Left colon (tissue), 2 donors: ENCODE measurements around the gene EFNA5. TPM values are rescaled to one million over a fixed set of nuclear protein-coding genes. Genes with fewer than 3 reads are reported as not detected.

Source experiments
- ATAC-seq: fragments of 200-7000 bp; cut with Tn5 transposase; one replicate; pipeline ENCODE4 v1.9.1; 2020; ENCODE audit warnings: mild to moderate bottlenecking, moderate library complexity
- DNase-seq, 2 donors: peaks; one replicate each; pipeline ENCODE4 v3.0.0-alpha.2; 2020
- intact Hi-C, 2 donors: fragments of 100-400 bp; cut with DNase I in 1 of 2; cut with micrococcal nuclease in 1 of 2; formaldehyde crosslinking; loops; one replicate each; pipeline versions ENCODE4 v1.11.2 to v1.14.0; 2022; cut with DNase I, micrococcal nuclease
- total RNA-seq, 2 donors: library from RNA; stranded (reverse); fragmentation: NEBNext Ultra II Directional; extraction: Animal tissue kit (Norgen Biotek cat#: 25700); gene quantifications; one replicate each; pipeline ENCODE4 v1.2.1, GENCODE V29; 2021
- donor health status: DM: no; HTN: no; CAD: no.
- donor health status: DM: yes; HTN: yes; CAD: no.

Gene EFNA5
- total RNA-seq, 2 donors from 2014 or later: 10.4 to 19.1 TPM

DNA sequence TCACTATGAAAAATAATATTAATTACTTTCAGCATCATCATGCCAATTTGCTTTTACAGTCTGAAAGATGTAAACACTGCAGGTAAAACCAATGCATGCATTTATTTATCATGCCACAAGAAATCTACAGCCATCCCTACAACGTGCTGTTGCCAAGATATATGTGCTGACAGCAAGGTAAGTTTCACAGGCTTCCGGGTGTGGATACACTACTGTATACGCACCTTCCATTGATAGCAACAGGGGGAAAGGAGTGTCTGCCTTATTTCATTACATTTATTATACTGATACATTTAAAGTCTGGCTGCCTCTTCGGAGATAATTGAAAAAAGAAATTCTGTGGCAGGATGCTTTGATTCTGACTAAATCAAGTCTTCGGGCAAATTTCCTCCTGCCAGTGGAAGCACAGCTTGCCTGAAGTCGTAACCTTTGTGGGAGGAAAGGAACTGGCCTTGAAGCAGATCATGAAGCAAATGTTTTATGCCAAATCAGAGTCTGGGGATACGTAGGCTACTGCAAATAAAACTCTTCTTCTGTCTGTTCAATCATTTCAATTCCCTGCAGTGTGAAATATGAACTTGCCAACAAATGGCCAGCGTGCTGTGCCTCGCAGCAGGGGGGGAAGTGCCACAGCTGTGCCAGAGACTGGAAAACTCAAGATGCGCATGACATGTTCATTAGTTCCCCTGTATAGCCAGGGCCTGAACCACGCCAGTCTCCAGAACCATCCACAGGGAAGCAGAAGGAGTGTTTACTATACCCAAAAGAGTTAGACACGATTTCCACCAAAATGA is 268.1 kb downstream of the EFNA5 start:
- DNase-seq (no peak), ATAC-seq (no peak)
- intact Hi-C loops: no loop called here

DNA sequence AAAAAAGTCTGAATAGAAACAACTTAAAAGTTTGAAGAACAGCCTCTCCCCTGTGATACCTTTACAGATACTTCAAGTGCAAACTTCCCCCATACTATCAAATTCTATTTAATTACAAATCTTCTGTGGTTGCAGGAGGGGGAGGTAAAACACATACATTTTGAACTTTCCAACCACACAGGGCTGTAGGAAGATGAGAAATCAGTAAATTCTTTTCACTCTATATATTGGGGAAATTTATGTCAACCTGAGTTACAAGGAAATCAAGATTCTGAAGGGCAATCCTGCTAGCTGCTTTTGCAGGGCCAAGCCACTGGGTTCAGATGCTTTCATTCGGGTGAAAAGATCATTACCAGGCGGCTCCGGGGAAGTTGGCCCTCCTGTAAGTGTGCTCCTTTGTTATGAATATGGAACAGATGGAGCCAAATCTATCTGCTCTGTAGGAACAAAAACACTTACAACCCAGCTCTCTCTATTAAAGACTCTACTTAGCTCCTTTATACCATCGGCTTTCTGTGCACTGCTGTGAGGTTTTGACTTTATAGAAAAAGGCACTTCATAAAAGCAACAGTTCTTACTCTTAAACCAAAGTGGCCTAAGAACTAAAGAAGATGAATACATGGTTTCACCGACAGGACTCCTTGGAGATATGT is 269.1 kb downstream of the EFNA5 start:
- intact Hi-C loops: no loop called here
- DNase-seq: no peak
- ATAC-seq: no peak

DNA sequence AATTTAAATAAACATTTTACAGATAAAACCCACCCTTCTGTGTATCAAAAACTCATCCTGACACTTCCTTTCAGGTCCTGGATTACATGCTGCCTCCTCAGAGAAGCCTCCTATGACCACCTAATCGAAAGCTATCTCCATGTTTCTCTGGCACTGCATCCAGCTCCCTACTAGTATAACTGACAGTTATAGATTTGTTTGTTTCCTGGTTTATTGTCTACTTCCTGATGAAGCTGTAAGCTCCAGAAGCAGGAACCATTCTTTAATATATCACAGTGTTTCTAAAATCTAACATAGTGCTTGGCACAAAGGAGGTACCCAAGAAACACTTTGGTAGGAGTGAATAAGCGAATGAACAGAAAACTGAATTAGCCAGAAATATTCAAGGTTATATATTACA is 270.4 kb downstream of the EFNA5 start:
- ATAC-seq: peak; percentile 81
- no peak for DNase-seq
- intact Hi-C loops: no loop called here

DNA sequence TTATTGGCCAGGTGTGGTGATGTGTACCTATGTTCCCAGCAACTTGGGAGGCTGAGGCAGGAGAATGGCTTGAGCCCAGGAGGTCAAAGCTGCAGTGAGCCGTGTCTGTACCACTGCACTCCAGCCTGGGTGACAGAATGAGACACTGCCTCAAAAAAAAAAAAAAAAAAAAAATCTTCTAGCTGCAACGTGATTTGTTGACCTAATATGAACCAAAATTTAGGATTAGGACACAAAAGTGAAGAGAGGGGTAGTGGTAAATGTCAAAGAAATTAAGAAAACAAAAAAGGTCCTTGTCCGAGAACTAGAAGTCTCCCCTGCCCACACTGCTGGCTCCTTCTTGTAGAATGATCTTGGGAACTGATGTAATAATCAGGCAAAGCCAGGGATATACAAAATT is 272.0 kb downstream of the EFNA5 start:
- ATAC-seq: no peak
- intact Hi-C loops: no loop called here
- DNase-seq: no peak

DNA sequence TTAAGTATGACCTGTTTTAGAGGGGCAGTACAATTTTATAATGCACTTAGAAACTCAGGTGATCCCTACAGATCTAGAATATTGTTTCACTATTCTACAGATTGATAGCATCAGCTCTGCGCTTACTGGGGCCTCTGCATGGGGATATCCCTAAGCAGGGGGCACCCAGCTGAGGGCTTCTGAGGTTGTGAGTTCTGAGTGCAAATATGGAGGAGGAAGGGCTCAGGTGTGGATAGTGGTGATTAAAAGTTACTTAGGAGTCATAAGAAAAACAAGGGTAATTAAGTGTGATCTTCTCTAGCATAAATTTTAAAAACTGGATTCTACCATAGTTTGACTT is 274.4 kb downstream of the EFNA5 start:
- intact Hi-C loops: no loop called here
- no peak for DNase-seq
- ATAC-seq: no peak

DNA sequence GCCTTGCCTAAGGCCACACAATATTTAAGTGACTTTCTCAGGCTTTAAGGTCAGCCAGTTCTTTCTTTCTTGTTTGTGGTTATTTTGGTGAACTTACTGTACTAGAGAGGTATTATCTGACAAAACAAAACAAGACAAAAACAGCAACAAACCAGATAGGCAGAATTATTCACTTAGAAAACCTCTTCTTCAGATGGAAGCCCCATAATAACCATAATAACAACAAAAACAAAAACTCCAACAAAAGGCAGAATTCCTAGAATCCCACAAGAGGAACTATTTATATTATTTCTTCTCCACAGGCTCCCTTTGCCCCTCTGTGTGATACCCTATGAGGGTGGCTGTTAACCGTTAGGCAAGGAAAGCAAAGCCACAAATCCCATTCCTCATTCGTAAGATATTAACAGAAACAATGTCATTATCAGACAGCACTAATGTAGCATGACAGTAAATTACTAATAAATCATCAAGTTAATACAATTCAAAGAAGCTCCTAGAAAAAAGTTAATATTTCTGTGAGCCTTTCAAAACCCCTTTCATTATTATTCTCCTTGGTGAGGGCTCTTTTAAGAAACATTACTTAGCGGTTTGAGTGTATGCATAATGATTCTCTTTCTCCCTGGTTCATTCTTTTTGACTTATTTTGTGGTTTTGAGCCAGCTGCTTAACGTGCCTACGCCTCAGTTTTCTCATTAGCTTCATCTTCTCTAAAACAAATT is 274.9 kb downstream of the EFNA5 start:
- DNase-seq: no peak
- no peak for ATAC-seq
- intact Hi-C loops: no loop called here

DNA sequence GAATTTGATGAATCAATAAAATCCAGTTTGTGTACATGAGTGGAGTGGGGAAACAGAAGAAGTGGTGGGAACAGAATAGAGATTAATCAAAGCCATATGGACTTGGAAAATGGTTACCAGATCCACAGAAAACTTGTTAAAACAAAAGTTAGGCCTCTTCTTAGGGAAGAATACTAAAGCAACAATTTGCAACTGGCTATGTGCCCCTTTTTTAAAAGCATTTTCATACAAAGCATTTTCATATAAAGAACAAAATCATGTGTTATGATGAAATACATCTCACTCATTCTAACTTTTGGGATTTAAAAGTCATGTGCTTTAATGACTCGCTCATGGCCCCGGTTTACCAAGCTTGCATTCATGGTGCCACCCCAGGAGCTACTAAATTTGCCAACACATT is 276.9 kb downstream of the EFNA5 start:
- ATAC-seq (no peak), DNase-seq (no peak)
- intact Hi-C loops: no loop called here

DNA sequence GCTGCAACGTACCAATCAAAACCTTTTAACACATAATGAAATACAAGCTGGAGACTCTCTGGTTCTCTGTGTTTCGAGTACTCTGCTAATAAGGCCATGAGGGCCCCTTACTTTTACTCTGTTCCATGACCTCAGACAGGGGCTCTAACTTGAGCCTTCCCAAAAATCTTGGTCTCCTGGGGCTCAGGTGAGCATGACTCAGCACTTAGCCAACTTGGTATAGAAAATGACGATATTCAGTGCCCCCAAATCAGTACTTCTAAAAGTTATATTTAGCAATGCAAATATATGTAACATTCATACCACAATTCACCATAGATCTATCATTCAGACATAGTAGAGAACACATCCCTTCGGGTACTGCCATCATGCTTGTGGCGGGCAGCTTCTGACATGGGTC is 278.9 kb downstream of the EFNA5 start:
- intact Hi-C loops: no loop called here
- ATAC-seq (no peak), DNase-seq (no peak)

DNA sequence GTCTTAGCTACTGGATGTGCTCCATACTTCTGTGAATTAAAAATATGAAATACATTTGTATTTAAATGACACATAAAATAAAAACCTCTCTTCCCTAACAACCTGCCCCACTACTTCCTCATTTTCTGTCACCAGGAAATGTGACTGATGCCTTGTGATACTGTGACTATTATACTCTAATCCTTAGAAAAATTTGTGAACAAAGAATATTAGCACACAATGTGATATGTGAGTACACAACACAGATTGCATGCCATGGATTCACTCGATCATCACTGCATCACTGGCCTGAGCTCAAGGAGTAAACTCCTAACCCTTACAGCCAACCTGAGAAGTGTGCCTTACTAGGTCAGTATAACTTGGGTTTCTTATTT is 281.0 kb downstream of the EFNA5 start:
- intact Hi-C loops: no loop called here
- ATAC-seq: peak; percentile 69
- no peak for DNase-seq

DNA sequence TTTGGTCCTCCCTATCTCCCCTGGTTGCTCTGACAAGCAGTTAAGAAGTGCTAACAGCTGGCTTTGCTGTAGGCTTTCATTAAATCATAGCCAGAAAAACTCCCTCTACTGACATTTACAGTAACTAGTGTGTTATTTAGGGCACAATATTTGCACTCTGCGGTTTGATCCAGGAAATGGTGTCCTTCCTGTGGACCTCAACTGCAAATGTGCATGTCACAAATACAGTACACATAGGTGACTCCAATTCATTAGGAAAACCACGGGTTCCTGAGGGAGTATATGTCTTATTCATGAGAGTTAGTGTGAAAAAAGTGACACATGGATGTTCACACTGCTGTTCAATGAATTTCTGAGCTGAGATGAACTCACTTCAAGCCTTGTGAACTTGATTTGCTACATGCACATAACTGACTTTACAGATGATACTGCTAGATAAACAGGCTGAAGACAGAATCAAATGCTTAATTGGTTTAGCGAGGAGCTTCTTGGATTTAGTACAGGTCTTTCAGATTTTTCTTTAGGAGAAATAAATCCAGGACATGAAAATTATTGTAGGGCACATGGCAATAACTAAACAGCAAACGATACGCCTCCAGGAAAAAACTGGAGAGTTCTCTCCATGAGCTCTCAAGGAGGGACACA is 281.5 kb downstream of the EFNA5 start:
- DNase-seq: no peak
- peak; percentile 80 for ATAC-seq

DNA sequence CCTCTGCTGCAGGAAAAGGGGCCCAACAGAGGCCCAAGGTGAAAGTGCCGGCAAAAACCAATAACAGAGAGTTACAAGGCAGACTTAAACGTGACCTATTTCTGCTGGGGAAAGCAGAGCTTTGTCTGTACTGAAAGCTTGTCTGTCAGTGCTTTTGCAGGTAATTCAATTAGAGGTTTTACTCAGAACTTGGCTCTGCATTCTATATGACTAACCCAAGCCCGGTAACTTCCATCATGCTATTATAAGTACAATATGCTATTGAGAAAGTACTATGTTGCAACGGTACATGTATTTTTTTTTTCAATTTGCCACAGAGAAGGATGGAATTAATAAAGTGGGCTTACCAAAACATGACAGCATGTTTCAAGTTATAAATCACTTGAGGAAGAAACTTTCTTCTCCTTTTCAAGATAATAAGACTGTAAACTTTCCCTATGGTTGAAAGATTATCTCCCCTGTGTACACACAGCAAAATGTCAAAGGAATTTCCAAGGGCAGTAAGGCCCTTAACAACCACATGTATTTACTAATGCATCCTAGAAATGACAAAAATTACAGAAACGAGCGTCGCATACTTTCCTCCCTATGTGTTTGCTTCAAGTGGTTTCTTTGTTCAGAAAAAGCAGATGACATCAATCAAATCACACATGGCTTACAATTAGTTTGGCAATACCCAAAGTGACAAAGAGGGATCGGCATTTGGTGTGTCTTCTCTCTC is 282.4 kb downstream of the EFNA5 start:
- intact Hi-C loops: no loop called here
- no peak for DNase-seq
- ATAC-seq: no peak

More for the DNA sequence above, 281.5 kb downstream of the EFNA5 start:
- intact Hi-C loops: no loop called here

DNA sequence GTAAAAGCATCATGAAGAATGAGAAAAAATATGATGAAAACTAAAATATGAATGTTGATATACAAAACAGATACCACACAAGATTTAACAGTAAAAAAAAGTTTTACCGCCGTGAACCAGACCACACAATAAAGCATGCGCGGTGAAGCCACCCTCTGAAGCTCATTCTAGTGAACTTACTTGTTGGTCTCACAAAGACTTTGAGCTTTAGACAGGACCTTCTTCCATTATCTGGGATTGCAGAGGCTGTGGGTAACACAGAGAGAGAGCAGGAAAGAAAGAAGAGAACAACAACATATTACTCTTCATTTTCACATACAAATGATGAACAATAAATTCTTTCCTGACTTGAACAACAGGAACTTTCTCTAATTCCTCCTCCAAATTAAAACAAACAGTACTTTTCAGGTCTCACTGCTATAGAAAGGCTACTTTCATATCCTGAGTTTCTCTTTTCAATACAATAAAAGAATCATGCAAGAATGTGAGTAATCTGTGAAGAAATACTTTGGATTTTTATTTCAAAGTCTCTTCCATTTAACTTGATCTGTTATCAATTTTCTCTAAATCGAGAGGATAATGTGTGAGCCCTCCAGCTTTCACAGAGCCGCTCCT is 283.1 kb downstream of the EFNA5 start:
- ATAC-seq (no peak), DNase-seq (no peak)
- intact Hi-C loops: no loop called here

DNA sequence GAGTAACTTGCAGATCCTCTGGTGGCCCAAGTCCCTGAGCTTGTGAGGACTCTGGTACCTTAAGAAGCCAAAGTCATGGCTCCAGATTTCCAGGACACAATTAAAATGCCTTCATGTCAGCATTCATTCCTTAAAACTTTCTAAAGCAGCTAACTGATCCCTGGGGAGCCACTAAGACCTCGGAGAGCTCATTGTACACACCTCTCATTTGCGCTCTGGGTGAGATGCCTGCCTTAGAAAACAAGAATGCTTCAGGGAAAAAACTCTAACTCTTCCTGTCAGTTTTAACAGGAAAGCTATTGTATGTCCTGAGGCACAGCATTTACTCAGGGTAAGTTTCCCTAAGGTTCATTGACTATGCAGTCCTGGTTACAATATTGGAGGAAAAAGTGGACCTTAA is 285.0 kb downstream of the EFNA5 start:
- no peak for ATAC-seq
- intact Hi-C loops: no loop called here
- DNase-seq: no peak

DNA sequence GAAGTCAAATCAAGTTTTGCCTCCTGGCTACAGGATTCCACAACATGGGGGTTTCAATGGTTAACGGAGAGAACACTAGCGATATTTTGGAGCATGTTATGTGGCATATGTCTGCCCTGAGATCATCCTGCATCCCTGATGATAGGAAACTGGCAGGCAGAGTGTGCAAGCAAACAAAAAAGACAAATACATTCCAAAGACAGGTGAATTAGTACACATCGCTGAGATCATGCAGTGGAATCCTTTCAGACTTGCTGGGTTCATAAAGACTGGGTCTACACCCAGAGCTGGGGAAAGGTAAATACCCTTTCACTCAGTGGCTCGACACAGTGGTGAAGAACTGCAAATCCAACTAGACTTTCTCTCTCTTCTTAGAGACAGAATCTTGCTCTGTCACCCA is 286.5 kb downstream of the EFNA5 start:
- intact Hi-C loops: no loop called here
- ATAC-seq (no peak), DNase-seq (no peak)

DNA sequence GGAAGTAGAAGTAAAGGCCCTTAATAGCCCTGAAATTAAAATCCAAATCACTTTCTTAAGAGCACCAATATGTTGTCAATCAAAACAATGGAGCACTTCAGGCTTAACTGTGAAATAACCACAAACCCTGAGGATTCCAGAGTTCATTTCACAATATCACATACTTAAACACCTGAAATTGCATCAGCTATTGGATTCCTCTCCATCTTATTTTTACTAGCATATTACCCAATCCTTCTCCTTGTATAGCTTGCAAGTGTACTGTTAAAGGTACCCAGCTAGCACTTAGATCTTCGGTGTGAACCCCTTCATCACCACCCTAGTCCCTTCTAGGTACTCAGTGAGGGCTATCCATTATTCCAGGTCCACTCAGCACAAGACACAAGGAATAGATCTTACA is 287.3 kb downstream of the EFNA5 start:
- ATAC-seq (no peak), DNase-seq (no peak)
- intact Hi-C loops: no loop called here

DNA sequence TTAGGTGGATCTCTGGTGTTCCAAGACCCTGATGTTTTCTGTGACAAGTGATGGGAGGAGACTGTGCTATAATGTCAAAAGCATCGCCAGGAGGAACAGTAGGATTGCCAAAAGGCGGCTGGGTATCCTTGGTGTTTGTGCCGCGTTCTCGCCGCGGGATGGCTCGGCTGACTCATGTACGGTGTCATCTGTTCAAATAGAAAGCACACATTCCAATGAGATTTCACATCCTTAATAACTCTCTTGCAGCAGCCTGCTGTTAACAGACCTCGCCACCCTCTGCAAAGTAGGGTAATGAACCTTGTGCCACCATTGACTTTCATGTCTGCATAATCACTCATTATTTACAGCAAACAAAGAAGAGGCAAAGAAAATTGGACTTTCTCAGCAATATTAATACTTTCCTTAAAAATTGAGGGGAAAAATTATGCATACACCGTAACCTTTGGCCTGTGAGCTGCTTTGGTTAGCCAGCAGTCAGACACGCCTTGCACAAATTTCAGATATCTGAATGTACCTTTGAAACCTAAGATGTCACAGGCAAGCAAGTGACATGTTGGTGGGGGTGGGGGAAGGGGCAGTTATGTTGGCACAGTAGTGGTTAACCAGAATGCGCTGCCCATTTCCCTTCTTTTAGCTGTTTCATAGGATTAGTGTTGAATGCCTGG is 289.4 kb downstream of the EFNA5 start:
- ATAC-seq (no peak), DNase-seq (no peak)
- intact Hi-C loops: no loop called here

DNA sequence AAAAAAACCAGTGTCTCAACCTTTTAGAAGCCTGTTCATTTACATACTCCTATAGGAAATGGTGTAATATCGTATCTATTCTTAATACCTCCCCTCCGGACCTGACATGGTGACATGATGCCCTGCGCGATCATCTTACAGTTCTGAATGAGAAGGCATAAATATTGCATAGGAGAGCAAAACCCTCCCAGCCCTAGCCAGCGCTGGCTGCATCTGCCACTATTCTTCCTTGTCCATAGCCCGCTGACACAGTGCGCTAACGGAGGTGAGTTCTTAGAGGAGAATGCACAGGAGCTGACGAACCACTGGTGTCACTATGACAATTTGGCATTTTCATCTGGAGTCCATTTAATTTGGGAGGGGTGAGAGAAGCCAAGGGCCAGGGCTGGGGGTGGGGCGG is 290.1 kb downstream of the EFNA5 start:
- DNase-seq (no peak), ATAC-seq (no peak)
- intact Hi-C loops: no loop called here

DNA sequence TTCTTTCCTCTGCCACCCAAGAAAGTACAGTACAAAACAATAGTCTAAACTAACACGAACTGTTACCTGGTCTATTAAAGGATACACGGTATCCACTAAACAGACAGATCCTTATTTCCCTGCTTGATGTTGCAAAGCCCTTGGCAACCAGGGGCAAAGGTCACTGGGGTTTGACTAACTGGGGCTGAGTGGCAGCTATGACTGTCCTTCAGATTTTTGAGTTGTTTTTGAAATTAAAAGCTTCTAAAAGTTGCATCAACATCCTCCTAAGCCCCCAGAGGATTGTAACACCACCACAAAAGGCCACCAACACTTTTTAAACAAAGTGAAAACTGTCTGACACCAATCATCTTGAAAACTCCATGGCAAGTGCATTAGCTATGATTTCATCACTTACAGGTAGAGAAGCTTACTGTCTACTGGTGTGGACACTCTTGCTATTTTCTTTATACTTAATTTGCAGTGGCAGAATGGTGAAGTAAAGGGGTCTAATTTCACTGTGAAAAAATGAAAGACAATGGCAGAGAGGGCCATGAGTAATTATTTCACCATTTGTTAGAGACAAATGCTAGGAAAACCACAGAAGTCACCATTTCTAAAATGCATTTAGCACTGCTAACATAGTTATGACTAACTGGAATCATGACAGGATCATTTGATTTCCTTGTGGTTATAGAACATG is 292.4 kb downstream of the EFNA5 start:
- intact Hi-C loops: no loop called here
- peak in 1 of 2 donors; percentile 19 for DNase-seq
- ATAC-seq: peak; percentile 51
